Endothelial cell (in vitro differentiated cells): ENCODE measurements around the gene MYOT. TPM values are rescaled to one million over a fixed set of nuclear protein-coding genes. Genes with fewer than 3 reads are reported as not detected.

Experiments
- DNase-seq: peaks from one replicate; pipeline ENCODE4 v3.0.0; 2021; ENCODE audit warnings: low spot score
- H3K27ac Mint-ChIP-seq: one replicate; pipeline ENCODE4 v1.8.0; 2021; ENCODE audit warnings: mixed read lengths, inconsistent platforms; ENCODE audit not compliant: unreplicated experiment
- H3K27me3 Mint-ChIP-seq: one replicate; pipeline ENCODE4 v1.8.0; 2021; ENCODE audit warnings: mild to moderate bottlenecking, moderate library complexity, mixed read lengths, inconsistent platforms; ENCODE audit not compliant: unreplicated experiment
- H3K36me3 Mint-ChIP-seq: one replicate; pipeline ENCODE4 v1.8.0; 2021; ENCODE audit warnings: mild to moderate bottlenecking, low read depth, mixed read lengths, inconsistent platforms; ENCODE audit not compliant: unreplicated experiment
- H3K4me1 Mint-ChIP-seq: one replicate; pipeline ENCODE4 v1.8.0; 2021; ENCODE audit warnings: mild to moderate bottlenecking, mixed read lengths, inconsistent platforms; ENCODE audit not compliant: unreplicated experiment
- H3K4me3 Mint-ChIP-seq: one replicate; pipeline ENCODE4 v1.8.0; 2021; ENCODE audit warnings: mild to moderate bottlenecking, mixed read lengths, inconsistent platforms; ENCODE audit not compliant: unreplicated experiment
- H3K9me3 Mint-ChIP-seq: one replicate; pipeline ENCODE4 v1.8.0; 2021; ENCODE audit warnings: mixed read lengths, inconsistent platforms; ENCODE audit not compliant: unreplicated experiment
- long read RNA-seq: library from polyadenylated mRNA; unstranded; transcript quantifications from one replicate; pipeline ENCODE4 v2.0.0, GENCODE V29; 2020; ENCODE audit not compliant: unreplicated experiment
- total RNA-seq: library from RNA; stranded (reverse); fragmentation: NEBNext Ultra II Directional; extraction: Animal tissue kit (Norgen Biotek cat#: 25700); gene quantifications from one replicate; pipeline ENCODE4 v1.2.1, GENCODE V29; 2021; ENCODE audit not compliant: unreplicated experiment
- TF ChIP-seq, protein P1 (sequence below): fragments of 200-600 bp; sonication (generic); IDR thresholded peaks from one replicate; pipeline ENCODE4 v1.5.0; 2021; ENCODE audit warnings: antibody characterized with exemption; ENCODE audit not compliant: unreplicated experiment

Gene MYOT, protein sequence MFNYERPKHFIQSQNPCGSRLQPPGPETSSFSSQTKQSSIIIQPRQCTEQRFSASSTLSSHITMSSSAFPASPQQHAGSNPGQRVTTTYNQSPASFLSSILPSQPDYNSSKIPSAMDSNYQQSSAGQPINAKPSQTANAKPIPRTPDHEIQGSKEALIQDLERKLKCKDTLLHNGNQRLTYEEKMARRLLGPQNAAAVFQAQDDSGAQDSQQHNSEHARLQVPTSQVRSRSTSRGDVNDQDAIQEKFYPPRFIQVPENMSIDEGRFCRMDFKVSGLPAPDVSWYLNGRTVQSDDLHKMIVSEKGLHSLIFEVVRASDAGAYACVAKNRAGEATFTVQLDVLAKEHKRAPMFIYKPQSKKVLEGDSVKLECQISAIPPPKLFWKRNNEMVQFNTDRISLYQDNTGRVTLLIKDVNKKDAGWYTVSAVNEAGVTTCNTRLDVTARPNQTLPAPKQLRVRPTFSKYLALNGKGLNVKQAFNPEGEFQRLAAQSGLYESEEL
- not detected for total RNA-seq
- long read RNA-seq: 0 reads

DNA sequence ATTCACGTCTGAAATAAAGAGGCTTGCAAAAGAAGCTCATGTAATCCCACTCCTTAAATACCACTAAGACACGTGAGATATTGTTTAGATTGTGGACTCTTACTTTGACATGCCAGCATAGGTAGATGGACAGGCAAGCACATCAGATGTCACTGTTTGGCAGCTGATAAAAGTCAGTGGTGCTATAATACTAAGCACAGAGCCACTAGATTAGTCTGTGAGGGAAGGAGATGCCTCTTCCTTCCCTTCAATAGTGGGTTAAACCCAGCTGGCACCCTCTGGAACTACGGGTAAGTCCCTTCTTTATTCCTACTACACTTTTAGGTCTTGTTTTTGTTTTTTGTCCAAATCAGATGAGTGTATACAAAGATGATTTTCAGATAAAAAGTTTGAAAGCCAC is at the start of gene MYOT:
TSS of gene MYOT (plus strand) at position 197 of the 400 bp plus-strand sequence. CDS start 2,792 bp downstream, outside the sequence.
- peaks cover 3% of the 10 kb centered on the region for H3K4me1 Mint-ChIP-seq
- no peak for DNase-seq
- no peaks in the 10 kb centered on the region for H3K36me3 Mint-ChIP-seq
- H3K27me3 Mint-ChIP-seq: no peaks in the 10 kb centered on the region
- TF ChIP-seq, protein P1, sequence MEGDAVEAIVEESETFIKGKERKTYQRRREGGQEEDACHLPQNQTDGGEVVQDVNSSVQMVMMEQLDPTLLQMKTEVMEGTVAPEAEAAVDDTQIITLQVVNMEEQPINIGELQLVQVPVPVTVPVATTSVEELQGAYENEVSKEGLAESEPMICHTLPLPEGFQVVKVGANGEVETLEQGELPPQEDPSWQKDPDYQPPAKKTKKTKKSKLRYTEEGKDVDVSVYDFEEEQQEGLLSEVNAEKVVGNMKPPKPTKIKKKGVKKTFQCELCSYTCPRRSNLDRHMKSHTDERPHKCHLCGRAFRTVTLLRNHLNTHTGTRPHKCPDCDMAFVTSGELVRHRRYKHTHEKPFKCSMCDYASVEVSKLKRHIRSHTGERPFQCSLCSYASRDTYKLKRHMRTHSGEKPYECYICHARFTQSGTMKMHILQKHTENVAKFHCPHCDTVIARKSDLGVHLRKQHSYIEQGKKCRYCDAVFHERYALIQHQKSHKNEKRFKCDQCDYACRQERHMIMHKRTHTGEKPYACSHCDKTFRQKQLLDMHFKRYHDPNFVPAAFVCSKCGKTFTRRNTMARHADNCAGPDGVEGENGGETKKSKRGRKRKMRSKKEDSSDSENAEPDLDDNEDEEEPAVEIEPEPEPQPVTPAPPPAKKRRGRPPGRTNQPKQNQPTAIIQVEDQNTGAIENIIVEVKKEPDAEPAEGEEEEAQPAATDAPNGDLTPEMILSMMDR: no peak
- H3K27ac Mint-ChIP-seq: no peak within 1 kb of the TSS
- no peaks in the 10 kb centered on the region for H3K9me3 Mint-ChIP-seq
- no peak within 1 kb of the TSS for H3K4me3 Mint-ChIP-seq

DNA sequence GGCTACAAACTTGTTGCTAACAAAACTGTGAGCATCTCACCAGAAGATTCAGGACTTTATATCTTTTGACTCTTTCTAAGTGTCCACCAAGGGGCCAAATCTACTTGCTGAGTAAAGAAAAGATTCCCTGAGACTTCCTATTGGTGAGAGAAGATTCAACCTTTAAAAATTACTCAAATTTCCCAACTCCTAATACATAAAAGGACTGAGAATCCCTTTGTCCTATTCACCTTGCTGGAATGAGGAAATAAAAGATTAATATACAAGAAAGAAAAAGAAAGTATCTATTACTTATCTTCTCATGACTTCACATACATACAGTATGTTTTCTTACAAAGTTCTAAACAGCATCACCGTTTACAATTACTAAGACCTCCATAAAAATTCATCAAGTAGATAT is 47.9 kb upstream of the MYOT start:
- TF ChIP-seq, protein P1: no peak
- no peaks in the 10 kb centered on the region for H3K36me3 Mint-ChIP-seq
- H3K27me3 Mint-ChIP-seq: peaks cover 3% of the 10 kb centered on the region
- H3K4me1 Mint-ChIP-seq: peaks cover 7% of the 10 kb centered on the region
- no peak overlapping the region for H3K27ac Mint-ChIP-seq
- no peak overlapping the region for H3K4me3 Mint-ChIP-seq
- H3K9me3 Mint-ChIP-seq: no peaks in the 10 kb centered on the region
- DNase-seq: no peak

DNA sequence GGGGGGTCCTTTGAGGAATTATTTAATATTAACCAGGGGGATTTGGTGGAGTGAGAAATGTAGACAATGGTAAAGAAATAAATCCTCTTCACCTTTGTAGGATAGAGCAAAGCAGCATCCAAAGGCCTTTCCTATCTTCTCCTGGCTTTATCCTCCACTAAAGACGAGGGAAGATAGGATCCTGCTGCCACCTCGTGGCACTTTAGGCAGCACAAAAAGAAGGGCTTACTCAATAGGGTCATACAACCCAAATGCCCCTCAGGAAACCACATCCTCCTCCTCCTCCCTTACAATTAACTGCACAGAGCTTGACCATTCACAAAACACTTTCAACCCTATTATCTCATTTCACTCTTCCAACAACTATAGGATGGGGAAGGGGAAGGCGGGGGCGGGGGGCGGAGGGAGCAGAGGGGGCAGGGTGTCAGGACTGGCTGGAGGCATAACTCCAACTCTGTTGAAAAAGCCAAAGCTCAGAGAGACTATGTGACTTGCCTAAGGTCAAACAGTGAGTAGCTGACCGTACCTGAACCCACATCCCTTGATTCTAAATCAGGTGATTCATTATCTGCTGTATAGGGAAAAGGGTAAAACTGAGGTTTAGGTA is 45.4 kb upstream of the MYOT start:
- TF ChIP-seq, protein P1: no peak
- DNase-seq: peak; percentile 53
- Mint-ChIP-seq H3K36me3 (no peaks in the 10 kb centered on the region), H3K4me1 (peaks cover 7% of the 10 kb centered on the region), H3K27me3 (peaks cover 3% of the 10 kb centered on the region), H3K9me3 (no peaks in the 10 kb centered on the region), H3K27ac (no peak overlapping the region), H3K4me3 (no peak overlapping the region)

DNA sequence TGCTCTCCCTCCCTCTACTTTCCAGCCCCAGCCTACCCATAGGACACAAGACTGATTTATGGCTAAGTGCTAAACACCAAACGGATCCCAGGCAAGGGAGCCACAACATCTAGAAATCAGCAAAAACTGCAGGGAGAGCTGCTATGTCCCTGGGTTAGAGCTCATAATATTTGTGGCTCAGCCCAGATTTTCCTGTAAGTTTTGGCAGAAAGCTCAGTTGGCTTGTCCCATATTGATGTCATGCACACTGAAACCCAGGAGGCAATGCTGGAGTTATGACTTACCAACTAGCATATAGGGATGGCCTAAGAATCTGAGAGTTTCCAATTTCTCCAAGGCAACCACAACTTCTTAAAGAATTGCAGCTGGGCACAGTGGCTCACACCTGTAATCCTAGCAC is 44.7 kb upstream of the MYOT start:
- DNase-seq: no peak
- Mint-ChIP-seq H3K27ac (no peak overlapping the region), H3K27me3 (peaks cover 3% of the 10 kb centered on the region), H3K9me3 (no peaks in the 10 kb centered on the region), H3K4me1 (peaks cover 7% of the 10 kb centered on the region), H3K4me3 (no peak overlapping the region), H3K36me3 (no peaks in the 10 kb centered on the region)
- TF ChIP-seq, protein P1: no peak

DNA sequence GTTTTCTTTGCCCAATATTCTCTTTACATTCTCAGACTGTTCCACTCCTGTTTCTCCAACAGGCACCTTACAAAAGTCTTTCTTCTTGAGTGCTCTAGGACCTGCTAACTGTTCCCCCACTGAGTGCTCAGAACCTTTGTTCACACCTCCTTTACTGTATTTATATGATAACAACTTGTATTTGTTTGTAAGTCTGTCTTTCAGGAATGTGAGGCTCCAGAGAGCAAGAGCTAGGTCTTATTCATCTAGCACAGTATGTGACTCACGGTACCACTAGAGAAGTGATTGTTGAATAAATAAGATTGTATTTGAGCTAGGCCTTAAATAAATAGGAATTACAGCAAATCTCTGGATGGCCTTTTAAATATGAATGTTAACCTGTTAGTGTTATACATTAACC is 42.5 kb upstream of the MYOT start:
- TF ChIP-seq, protein P1: no peak
- no peak for DNase-seq
- H3K4me3 Mint-ChIP-seq: no peak overlapping the region
- no peaks in the 10 kb centered on the region for H3K9me3 Mint-ChIP-seq
- peaks cover 2% of the 10 kb centered on the region for H3K27me3 Mint-ChIP-seq
- H3K4me1 Mint-ChIP-seq: peaks cover 7% of the 10 kb centered on the region
- H3K36me3 Mint-ChIP-seq: no peaks in the 10 kb centered on the region
- H3K27ac Mint-ChIP-seq: no peak overlapping the region
